Caki2 (cell line): ENCODE measurements around the gene C1QTNF5. TPM values are rescaled to one million over a fixed set of nuclear protein-coding genes. Genes with fewer than 3 reads are reported as not detected.

ENCODE experiments used
- DNase-seq: peaks from one replicate; pipeline ENCODE4 v3.0.0-alpha.2; 2015; ENCODE audit warnings: low read depth
- in situ Hi-C: cut with HindIII; loops from 2 replicates; pipeline ENCODE4 v1.10.0; 2016; ENCODE audit warnings: low sequenced_read_pairs, low pct_unique_long_range_greater_than_20kb, mixed read lengths
- total RNA-seq: library from RNA; depleted of rRNA; stranded (reverse); fragments of >200 nt; shearing (Covaris generic); gene quantifications from 2 replicates; pipeline ENCODE4 v1.2.3, GENCODE V29; 2014; ENCODE audit warnings: low replicate concordance

Gene C1QTNF5
- total RNA-seq, 1 experiment from 2014 or later, result not detected

DNA sequence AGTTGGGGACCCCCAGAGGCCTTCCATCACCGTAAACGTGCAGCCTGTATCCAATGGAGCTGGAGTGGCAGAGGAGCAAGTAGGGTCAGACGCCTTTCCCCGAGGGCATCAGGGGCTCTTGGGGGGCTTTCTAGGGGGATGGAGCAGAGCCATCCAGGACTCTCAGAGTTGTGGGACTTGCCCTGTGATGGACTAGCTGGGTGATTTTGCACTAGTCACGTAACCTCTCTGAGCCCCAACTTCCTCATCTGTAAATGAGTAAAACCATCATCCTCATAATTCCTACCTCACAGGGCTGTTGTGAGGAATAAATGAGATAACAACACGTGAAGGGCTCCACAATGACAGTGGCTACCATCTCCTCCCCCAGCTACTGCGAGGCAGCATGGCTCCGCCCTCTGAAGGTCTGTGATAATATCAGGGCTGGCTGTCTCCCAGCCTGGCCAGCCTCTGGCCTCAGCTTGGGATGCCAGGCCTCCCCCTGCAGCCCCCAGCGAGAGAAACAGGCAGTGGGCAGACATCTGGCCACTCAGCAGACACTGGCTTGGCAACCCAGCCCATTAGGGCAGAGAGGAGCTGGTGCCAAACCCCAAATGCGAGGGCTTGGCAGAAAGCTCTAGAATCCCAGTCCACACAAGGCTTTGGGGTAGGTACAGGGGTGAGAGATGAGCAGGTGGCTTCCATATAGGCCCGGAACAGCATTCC lies 34.1 kb upstream of the C1QTNF5 start:
- no peak for DNase-seq
- in situ Hi-C loops, result no loop called here

DNA sequence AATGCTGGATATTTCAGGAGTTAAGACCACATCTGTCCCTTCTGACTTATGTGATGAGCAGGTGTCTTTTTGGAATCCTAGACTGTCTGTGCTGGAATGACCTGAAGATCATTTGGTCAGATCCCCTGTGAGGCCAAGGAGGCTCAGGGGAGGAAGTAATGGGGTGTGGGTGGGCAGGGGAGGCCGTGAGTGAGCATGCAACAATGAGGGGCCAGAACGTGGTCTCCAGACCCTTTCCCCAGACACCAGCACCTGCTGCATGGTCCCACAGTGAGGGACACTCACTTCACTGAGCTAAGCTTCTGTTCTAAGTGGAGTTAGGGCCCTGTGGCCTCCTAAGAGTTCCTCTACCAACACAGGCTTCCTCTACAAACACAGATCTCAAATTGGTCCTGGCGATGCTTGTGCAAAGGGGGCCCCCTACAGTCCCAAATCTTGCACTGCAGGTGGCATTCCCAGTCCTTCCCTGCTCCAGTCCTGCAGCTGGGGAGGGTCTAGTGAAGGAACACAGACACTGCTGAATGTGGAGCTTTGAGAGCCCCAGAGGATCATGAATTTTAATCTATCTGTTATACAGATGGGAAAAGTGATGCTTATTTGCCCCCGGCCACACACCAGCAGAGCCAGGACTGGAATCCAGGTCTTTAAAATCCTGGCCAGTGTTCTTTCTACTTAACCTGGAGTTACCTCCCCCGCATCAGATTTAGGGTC lies 33.4 kb upstream of the C1QTNF5 start:
- in situ Hi-C loops, result no loop called here
- peak; percentile 63 for DNase-seq

DNA sequence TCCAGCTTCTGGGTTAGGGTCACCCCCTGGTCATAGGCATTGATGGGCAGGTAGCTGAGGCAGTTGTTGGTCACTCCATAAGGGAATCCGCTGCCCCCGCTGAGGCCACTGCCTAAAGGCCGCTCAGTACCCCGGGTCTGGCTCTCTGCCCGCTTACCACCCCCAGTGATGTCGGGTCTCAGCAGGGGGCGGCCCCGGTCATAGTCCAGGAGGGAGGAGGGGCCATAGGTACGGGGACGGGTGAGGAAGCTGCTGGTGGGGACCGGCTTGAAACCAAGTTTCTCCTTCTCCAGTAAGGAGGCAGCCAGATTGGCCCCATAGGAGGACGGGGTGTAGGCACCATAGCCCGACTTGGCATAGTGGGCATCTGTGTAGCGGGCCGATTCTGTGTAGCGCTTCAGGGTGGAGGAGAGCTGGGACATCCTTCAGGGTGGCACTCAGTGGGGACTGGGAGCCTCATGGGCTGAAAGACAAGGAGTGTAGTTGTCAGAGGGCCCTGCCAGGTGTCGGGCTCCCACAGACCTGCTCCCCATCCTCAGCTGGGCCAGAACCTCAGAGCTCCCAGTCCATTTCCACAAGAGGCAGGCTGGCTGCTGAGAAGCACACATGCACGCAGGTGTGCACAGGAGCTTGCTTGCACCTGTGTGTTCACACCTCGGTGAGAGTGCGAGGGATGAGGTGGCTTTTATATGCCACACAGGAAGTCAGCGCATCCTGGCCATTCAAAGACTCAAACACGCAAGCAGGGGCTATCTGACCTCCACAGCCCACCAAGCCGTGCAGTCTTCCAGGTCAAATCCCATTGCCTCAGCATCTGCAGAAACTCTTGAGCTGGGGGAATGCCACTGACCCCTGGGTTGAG lies 32.6 kb upstream of the C1QTNF5 start:
- no peak for DNase-seq
- in situ Hi-C loops, result no loop called here

DNA sequence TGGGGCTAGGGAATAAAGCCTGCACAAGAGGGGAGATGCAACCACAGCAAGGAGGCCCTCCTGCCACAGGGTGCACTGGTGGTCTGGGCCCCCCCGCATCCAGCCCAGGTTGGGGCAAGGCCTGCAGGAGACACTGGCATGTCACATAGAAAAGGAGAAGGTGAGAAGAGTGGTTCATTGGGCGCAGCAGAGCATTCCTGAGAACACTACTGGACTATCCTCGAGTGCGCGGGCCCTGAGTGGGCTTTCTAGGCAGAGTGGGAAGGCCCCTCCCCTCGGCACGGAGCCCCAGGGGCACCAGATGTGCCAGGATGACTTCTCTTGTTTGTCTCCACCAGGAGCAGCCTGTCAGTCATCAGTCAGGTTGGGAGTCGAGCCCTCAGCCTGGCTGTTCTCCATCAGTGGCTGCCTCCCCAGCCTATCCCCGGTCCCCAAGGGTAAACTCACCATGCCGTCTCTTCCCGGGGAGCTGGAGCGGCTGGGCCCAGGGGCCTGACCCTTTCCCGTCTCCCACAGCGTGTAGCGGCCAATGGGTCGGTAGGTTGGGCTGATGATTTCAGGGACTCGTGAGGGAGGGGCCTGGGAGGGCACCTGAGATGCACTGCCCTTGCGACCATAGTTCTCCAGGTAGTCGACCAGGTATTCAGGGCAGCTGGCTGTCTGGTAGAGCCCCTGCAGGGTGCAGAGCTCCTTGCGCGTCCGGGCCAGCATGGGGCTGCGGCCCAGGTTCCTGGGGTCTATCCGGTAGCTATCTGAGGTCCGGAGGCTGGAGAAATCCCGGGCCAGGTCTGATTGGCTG lies 31.8 kb upstream of the C1QTNF5 start:
- DNase-seq, result no peak
- in situ Hi-C loops, result no loop called here

DNA sequence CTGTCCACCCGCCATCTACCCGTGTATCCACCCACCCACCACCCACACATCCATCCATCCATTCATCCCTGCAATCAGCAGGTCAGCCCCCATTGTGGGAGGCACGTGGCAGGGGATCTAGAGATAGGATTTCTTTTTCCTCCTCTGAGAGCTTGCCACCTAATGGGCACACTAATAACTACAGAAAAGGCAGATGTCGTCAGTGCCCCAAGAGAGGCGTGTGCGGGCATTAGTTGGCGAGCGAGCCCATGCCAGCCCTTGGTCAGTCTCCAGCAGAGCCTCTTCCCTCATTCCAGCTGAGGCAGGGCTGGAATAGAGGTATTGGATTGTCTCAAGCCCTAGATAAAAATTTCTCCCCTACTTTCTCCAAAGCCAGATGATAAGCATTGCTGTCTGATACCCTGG lies 31.1 kb upstream of the C1QTNF5 start:
- in situ Hi-C loops, result no loop called here
- DNase-seq, result peak; percentile 36

DNA sequence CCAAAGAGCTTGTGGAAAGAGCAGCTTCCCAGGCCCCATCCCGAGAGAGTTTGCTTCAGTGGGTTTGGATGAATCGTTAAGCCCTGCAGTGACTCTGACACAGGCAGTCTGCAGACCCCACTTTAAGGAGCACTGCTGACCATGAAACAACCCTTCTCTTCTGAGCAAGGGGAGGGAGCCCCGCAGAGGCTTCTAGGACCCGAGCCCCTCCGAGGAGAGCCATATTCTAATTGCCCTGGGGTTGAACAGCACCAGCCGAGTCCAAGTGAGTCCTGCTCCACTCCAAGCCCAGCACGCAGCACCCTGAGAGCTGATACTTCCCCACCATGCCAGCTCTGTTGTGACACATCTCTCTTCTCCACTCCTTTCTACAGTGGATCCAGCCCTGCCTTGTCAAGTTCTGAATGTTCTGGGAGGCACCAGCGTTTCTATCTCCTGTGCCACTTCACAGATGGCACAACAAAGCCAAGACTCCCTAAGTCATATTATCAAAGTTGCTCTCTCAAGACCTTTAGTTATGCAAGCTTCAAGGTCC lies 30.5 kb upstream of the C1QTNF5 start:
- no peak for DNase-seq
- in situ Hi-C loops, result no loop called here

DNA sequence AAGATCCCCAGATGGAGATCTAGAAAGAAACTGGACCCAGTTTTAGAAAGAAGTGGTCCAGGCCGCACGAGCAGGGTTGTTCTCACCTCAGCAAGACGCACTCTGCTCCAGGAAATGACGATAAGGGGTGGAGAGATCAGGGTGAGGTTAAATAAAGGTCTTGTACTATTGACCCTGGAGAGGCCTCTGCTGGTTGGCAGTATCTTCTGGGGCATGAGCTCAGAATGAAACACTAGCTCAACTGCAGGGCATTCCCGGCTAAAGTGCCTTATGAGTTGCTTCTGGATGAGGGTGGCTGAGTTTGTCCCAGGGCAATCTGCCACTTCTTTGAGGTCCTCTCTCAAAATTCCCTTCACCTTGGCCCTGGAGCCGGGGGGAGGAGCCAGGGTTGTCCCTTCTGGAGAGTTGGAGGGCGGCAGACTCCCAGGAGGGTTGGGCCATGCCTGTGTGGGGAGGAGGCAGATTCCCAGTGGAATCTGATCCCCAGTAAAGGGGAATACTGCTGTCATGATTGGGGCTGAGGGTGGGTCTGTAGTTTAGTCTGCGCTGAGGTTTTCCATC lies 29.9 kb upstream of the C1QTNF5 start:
- no peak for DNase-seq
- in situ Hi-C loops, result no loop called here

DNA sequence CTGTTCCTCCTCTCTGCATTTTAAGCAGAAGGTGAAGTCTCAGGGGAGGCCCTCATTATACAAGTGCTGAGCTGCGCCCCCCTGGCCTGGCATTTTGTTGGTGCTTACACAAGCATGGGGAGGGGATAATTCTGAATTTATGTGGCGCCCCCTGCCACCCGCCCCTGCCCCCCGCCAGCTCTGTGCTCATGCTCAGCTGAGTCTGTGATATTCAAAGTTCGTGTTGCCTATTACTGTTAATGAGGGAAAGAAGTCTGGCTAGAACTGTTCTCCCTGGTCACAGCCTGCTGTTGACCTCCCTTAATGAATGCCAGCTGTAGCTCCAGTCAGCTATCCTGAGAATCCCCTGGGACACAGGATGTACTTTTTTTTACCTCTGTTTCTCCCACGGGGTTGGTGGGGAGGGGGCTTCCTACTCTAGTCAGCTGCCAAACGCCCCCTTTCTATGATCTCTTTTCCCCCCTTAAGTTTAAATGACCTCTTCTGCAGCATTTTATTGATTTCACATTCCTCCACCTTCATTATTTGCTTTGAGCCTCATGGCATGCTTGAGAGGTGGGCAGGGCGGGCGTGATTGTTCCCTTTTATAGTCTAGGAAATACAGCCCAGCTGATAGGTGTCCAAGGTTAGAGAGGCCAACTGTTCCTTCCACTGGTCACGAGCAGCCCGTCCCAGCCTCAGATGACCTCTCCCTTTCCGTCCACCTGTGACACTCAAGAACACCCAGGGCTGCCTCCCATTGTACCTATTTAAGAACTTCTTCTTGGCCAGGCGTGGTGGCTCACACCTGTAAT lies 28.6 kb upstream of the C1QTNF5 start:
- in situ Hi-C loops, result no loop called here
- no peak for DNase-seq

DNA sequence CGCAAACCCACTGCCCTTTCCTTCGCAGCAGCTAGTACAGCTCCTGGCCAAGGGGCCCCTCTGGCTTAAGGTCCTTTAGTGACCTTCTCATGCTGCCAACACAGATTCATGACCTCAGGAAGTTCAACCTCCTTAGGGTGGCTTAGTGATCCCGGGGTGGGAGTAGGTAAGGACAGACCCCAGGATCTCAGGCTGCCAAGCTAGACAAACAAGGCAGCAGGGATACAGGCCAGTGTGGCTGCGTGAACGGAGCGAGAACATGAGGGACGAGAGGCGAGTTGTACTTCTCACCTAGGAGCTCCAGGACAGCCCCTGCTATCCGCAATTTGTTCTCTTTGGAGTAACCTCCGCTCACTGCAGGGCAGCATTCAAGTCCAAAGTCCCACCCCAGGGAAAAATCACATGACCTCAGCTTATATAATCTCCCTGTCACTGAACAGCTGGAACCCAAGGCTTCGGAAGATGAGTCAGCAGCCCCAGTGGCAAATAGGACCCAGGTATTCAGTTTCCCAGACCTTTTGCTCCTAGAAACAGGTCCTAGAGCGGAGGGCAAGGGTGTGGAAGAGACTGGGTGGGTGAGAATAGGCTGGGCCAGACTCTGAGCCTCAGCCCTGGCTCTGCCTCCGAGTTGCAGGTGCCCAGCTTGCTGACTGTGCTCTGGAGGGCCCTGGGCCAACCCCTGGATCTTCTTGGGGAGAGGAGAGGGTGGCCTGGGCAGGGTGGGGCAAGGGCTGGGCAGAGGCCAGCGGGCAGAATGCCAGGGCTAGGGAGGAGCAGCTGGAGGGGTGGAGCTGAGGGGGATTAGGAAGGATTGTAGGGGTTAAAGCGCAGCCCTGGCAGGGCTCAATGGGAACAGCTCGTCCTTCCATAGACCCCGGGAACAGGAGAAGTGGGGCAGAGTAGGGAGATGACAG lies 27.7 kb upstream of the C1QTNF5 start:
- peak; percentile 59 for DNase-seq
- in situ Hi-C loops, result no loop called here

DNA sequence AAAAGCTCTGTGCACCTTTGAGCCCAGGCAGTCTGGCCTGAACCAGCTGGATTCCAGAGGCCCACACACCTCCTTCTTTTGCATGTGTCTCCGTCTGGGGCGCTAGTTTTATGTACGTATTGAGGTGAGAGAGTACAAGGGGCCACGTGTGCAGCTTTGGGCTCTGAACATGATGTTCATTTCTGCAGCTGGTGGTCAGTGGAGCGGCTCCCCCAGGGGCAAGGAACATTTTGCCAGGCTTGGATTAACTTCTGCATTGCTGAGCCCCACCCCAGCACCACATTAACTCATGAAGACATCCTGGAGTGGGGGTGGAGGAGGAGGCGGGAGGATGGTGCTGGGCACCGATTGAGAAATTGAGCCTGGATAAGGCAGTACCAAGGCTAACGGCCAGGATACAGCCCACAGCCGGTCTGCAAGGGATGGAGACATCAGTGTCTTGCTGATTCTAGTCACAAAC lies 27.0 kb upstream of the C1QTNF5 start:
- in situ Hi-C loops, result no loop called here
- no peak for DNase-seq

DNA sequence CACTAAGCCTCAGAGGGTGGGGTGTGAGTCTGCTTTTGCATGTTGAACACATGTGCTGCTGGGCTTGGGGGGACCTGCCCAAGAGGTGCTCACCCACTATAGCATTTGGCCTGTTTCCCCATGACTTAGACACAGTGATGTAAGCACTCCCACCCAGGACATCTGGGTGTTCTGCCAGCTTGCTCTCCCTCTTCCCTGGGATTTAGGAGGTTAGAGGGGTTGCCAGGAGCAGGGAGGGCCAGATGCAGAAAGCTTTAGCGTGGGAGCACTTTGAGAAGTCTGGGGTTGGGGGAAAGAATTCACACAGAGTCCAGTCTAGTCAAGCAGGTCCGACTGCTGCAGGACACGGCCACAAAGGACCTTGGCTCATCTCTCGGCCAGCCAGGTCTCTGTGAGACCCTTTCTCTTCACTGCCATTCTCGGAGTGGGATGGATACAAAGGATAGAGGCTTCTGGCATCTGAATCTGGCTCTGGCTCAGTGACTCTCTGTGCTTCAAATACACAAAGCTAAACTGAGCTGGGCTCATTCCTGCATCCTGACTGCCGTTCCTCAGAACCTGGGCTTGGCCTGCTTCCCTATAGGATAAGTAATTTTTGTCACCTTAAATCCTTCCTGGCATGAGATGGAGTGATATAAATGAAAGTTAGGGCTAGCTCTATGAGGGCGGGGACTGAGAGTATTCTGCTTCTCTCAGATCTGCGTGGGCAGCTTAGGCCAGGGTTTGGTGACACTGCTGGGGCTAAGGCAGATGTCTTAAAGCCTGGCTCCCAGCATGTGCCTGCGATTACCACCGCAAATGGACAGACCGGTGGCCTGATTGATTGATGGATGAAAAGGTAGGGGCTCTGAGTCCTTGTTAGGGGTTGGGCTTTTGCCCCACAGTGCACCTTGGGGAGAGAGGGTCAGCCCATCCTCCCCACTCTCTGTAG lies 26.3 kb upstream of the C1QTNF5 start:
- in situ Hi-C loops, result no loop called here
- DNase-seq, result no peak

DNA sequence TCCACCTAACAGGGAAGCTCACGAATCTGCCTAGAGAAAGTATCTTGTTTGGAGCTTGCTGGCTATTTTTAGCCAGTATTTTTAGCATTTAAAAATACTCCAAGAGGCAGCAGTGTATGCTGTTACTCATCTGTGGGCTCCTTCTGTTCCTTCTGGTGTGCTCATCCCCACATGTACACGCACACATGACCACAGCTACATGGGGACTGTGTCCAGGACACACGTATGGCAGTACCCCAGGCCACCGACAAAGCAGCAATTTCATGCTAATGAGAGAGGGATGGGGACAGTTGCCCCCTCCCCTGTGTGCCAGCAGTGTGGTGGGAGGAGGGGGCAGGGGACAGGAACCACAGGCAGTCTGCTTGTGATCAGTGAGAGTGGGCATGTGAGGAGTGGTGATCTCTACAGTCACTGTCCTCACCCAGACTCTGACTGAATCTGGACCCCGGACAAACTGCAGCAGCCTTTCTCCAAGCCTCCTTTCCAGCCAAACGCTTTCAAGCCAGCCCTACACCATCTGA lies 24.4 kb upstream of the C1QTNF5 start:
- in situ Hi-C loops, result no loop called here
- no peak for DNase-seq

DNA sequence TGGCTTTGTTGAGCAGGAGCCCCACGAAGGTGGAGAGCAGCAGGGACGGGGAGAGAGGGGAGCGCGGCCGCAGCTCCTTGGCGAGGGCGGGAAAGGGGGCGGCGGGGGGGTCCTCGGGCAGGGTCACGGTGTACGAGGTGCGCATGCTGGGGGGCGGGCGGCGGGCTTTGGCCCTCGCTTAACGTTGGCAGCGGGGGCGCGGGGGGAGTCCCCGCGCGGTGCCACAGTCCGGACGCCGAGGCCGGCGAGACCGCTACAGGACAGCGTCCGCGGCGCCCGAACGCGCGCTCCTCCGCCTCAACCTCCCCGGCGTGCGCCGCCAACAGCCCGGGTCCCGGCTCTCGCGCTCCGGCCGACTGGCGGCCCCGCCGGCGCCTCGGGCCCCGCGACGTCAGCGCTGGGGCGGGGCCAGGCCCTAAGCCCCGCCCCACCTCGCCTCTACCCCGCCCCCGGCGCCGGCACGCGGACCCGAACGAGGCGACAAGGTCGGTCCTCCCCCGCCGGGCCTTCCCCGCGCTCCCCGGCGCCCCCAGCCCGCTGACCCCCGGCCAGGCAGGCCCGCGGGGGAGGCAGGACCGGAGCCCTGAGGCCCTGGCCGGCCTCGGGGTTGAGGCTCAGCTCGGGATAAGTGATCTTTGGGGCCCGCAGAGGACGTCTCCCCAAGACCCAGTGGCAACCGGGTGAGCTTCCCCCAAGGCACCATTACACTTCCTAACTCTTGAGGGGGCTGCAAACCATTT lies 23.3 kb upstream of the C1QTNF5 start:
- in situ Hi-C loops, result no loop called here
- DNase-seq, result no peak

DNA sequence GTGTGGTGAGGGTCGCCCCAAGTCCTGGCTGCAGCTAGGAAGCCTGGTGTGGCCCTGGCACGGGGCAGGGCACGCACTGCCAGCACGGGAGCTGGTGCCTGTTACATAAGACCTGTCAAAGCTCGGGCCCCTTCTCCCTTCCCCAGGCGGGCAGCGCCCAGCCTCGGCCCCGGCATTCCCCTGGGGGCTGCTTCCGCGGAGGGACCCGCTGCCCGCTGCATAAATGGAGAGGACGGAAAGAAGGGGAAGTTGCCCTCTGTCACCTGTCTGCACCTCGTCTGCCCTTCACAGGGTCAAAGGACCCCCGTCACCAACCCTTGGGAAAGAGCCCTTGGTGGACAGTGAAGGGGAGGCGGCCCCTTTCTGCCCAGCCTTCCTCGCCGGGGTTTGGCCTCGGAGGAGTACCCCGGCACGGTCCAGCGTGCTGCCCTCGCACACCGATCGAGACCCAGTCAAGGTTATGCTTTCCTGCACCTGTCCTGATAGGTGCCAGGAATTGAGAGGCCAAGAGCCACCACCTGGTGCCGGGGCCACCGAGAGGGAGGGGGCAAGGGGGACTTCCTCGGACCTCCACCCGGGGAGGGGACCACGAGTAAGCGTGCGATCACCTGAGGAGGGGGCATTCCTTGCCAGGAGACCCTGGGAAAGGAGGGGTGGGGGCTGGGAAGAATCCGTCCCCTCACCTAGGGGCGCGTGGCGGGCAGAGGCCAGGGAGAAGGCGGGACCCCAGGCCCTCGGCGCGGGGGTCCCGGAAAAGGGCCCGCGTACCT lies 22.6 kb upstream of the C1QTNF5 start:
- DNase-seq, result no peak
- in situ Hi-C loops, result no loop called here
